Measurements from ENCODE around the gene BRCC3.

GRCh38 chrX:155054255-155054654 lies 17.1 kb upstream of the BRCC3 start:
- TF ChIP-seq MEF2D (CRISPR knock-in tag; IDR thresholded peaks at IDR 0.05) (no peak), ZNF256 (CRISPR knock-in tag; conservative IDR thresholded peaks at IDR 0.05) (no peak), ZNF160 (CRISPR knock-in tag; IDR thresholded peaks at IDR 0.05) (no peak)

Measured in HepG2 (cell line).